Epithelial cell of proximal tubule (primary cell): Measurements from ENCODE around the gene RALGPS2. TPM values are rescaled to one million over a fixed set of nuclear protein-coding genes. Genes with fewer than 3 reads are reported as not detected.

Source experiments
- DNase-seq: peaks from one replicate; pipeline ENCODE4 v3.0.0-alpha.2; 2011; ENCODE audit warnings: low read depth
- H3K4me3 ChIP-seq: 2 replicates; pipeline ENCODE4 v1.5.1; 2011; ENCODE audit warnings: low read depth, mild to moderate bottlenecking, low read length
- total RNA-seq: library from RNA; depleted of rRNA; stranded (reverse); fragments of >200 nt; gene quantifications from 2 replicates; pipeline ENCODE4 v1.2.3, GENCODE V29; 2015
- TF ChIP-seq, protein P1 (sequence below): conservative IDR thresholded peaks from 2 replicates; pipeline ENCODE4 v1.5.1; 2012; ENCODE audit warnings: low read depth, mild to moderate bottlenecking, low read length

RALGPS2 gene
- total RNA-seq, 1 donor from 2014 or later, result 15.0 TPM

DNA sequence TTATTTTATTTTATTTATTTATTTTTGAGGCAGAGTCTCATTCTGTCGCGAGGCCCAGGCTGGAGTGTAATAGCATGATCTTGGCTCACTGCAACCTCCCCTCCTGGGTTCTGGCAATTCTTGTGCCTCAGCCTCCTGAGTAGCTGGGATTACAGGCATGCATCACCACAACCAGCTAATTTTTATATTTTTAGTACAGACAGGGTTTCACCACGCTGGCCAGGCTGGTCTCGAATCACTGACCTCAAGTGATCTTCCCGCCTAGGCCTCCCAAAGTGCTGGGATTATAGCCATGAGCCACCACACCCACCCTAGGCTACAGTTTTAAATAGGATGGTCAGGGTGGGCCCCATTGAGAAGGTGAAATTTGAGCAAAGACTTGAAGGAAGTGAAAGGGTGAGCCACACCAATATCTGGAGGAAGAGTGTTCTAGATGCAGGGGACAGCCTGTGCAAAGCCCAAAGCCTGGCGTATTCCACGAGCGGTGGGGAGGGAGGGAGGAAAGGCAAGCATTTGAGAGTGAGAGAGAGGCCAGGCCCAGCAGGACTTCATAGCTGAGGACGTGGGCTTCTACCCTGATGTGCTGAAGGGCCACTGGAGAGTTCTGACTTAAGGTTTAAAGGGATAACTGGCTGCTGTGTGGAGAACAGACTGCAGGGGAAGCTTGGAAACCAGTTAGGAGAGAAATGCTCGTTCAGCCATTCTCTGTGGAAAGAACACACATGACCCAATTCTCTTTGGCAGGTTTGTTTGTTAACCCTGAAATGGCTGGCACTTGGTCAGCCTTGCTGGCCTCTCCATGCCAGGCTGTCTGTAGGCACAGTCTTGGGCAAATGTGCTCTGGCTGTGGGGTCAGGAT, 238.0 kb downstream of the RALGPS2 start:
- no peak overlapping the region for H3K4me3 ChIP-seq
- DNase-seq, result no peak
- TF ChIP-seq, protein P1, sequence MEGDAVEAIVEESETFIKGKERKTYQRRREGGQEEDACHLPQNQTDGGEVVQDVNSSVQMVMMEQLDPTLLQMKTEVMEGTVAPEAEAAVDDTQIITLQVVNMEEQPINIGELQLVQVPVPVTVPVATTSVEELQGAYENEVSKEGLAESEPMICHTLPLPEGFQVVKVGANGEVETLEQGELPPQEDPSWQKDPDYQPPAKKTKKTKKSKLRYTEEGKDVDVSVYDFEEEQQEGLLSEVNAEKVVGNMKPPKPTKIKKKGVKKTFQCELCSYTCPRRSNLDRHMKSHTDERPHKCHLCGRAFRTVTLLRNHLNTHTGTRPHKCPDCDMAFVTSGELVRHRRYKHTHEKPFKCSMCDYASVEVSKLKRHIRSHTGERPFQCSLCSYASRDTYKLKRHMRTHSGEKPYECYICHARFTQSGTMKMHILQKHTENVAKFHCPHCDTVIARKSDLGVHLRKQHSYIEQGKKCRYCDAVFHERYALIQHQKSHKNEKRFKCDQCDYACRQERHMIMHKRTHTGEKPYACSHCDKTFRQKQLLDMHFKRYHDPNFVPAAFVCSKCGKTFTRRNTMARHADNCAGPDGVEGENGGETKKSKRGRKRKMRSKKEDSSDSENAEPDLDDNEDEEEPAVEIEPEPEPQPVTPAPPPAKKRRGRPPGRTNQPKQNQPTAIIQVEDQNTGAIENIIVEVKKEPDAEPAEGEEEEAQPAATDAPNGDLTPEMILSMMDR, result no peak

- no peak for DNase-seq
- no peak overlapping the region for H3K4me3 ChIP-seq
- TF ChIP-seq, protein P1, result no peak
These were observed 239.7 kb downstream of the RALGPS2 start for GRCh38 chr1:178964469-178965330.

GRCh38 chr1:178966312-178966711, 241.3 kb downstream of the RALGPS2 start:
- DNase-seq, result no peak
- TF ChIP-seq, protein P1, result no peak
- H3K4me3 ChIP-seq, result no peak overlapping the region

DNA sequence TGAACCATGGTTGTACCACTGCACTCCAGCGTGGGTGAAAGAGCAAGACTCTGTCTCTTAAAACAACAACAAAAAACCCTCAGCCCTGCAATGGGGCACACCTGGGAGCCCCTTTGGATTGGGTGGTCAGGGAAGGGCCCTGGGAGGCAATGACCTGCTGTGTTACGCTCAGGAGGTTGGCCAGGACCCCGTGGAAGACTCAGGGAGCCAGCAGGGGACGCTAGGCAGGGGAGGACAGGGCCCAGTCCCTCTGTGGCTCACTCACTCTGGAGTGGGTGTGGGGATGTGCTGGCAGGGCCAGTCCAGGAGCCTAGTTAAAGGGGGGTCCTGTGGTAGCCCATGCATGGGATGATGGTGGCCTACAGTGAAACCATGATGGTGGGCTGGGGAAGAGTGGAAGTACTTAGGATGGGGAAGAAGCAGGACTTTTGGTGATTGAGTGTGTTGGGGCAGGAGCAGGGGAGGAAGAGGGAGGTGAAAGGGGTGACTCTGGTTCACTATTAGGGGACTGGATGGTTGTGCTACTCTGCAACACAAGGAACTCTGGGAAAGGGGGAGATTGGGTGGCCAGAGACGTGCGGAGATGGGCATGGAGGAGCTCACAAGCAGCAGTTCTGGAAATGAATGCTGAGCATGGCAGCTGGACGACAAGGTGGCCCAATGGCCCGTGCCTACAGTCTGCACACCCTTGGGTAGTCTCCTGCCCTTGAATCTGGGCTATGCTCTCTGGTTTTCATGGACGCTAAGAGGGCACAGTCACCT, 244.4 kb downstream of the RALGPS2 start:
- TF ChIP-seq, protein P1, result no peak
- no peak for DNase-seq
- no peak overlapping the region for H3K4me3 ChIP-seq

DNA sequence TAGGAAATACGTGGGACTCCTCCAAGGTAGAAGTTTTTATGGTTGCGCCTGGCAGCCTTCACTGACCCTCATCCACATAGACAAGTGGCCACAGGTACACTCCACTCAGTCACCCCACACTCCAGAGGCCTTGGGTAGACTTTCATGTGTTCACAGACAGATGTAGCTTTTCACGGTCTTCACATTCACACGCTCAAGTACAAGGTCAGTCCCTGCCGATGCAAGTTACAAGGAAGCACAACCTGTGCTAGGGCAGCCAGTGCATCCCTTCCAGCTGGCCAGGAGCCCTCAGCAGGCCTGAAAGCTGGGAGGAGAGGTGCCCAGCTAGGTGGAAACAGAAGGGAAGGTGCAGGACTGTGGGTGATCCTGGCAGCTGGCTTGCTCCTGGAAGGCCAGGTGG, 245.1 kb downstream of the RALGPS2 start:
- H3K4me3 ChIP-seq, result no peak overlapping the region
- TF ChIP-seq, protein P1, result no peak
- no peak for DNase-seq

Other genes starting within 250 kb of the RALGPS2 start
- gene CLEC20A, start 228.3 kb upstream of the RALGPS2 start, total RNA-seq, result not detected in 2 replicates
- not detected in 2 replicates for gene TEX35, start 212.1 kb upstream of the RALGPS2 start, total RNA-seq
- not detected in 2 replicates for gene ANGPTL1, start 145.8 kb downstream of the RALGPS2 start, total RNA-seq